ENCODE results near the gene ACOX1. TPM values are rescaled to one million over a fixed set of nuclear protein-coding genes. Genes with fewer than 3 reads are reported as not detected.

The ACOX1 gene
- total RNA-seq, 4 donors from 2014 or later = 45.3 to 57.4 (median 48.9) TPM

DNA sequence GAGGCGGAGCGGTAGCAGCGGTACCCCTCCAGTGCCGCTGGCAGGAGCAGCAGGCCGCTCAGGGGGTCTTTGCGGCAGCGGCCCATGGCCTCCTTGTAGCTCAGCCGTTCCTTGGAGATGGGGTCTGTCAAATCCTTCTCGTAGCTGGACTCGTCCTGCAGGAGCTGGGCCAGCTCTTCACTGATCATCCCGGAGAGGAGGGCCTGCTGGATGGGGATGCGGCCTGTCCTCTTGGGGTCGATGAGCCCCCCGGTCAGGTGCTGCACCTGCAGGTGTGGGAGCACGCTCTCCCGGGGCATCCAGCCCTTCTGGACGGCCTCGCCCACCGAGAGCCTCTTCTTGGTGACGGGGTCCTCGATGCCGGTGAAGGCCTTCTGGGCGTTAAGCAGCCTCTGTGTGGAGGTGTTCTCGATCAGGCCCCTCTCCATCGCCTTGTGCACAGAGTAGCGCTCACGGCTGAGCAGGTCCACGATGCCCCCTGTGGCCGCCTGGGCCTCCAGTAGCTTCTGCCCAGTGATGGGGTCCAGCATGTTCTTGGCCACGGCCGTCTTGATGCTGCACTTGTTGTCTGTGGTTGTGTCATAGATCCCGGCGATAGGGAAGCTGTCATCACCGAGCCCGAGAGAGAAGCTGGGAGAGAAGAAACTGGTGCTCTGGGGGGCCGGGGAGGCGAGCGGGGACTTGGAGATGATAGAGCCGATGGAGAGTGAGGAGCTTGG is 28.3 kb upstream of the ACOX1 start:
- intact Hi-C loops (cut with DNase I) = loop anchor here (2.0 kb wide), 1 partner anchor 102 kb away; the partner anchor contains the start of gene MRPL38
- Histone ChIP-seq H3K4me1 (peaks cover 0 to 11% (median 5%) of the 10 kb centered on the region in 4 donors), H3K36me3 (peaks cover 0 to 3% (median 2%) of the 10 kb centered on the region in 4 donors), H3K4me3 (no peak overlapping the region), H3K27ac (replicated peaks in 1 of 4) (no peak overlapping the region), H3K27me3 (no peaks in the 10 kb centered on the region), H3K9me3 (no peaks in the 10 kb centered on the region)
- no peak for TF ChIP-seq POLR2AphosphoS5 (IDR thresholded peaks at IDR 0.05)
- no peak for TF ChIP-seq EP300 (IDR thresholded peaks at IDR 0.05)
- TF ChIP-seq CTCF (IDR thresholded peaks at IDR 0.05) = no peak
- TF ChIP-seq POLR2A (IDR thresholded peaks at IDR 0.05; ENCODE audit: low read depth) = no peak
- WGBS = 79% methylated on average over 10 of the region's 39 CpGs
- DNase-seq (ENCODE audit: extremely low spot score) = no peak

DNA sequence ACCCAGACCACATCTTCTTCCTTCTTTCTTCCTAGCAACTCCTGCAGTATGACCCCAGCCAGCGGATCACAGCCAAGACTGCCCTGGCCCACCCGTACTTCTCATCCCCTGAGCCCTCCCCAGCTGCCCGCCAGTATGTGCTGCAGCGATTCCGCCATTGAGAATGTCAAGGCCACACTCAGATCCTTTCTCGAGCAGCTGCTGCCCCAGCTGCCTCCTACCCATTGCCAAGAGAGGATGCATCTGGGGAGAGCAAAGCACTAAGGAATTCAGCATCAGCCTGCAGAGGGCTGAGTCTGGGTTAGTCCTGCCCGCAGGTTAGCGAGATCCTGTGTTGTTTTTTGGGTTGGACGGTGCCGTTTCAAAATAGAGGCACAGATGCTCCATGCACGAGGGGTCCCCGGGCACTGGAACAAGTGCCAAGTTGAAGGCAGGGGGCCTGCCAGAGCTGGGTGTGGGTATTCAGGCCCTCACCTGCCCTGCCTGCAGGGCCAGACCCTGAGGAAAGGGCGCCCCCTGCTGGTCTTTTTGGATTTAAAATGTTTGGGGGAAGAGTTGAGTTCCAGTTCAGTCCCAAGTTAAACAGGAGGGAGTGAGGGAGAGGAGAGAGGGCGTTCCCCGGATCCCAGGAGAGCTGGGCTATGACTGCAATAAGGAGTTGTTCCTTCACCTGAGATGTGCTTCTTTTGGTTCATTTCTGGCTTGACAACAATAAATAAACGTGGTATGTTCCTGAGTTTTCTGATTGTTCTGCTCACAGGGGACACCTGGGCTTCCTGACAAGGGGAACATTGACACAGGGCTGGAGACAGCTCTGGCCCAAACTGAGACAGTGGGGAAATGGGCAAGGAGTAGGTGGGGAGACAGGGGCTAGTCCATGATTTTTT is 26.5 kb upstream of the ACOX1 start:
- Histone ChIP-seq H3K9me3 (no peaks in the 10 kb centered on the region), H3K27ac (replicated peaks in 1 of 4) (no peak overlapping the region), H3K27me3 (no peaks in the 10 kb centered on the region), H3K4me3 (no peak overlapping the region), H3K4me1 (peaks cover 0 to 11% (median 5%) of the 10 kb centered on the region in 4 donors), H3K36me3 (peaks cover 0 to 12% (median 9%) of the 10 kb centered on the region in 4 donors)
- intact Hi-C loops (cut with DNase I) = loop anchor here (2.0 kb wide), 1 partner anchor 101 kb away; the partner anchor contains the start of gene MRPL38
- DNase-seq (ENCODE audit: extremely low spot score) = peak; percentile 96
- TF ChIP-seq POLR2AphosphoS5 (IDR thresholded peaks at IDR 0.05) (peak in 1 of 2 donors; percentile 11), EP300 (IDR thresholded peaks at IDR 0.05) (no peak), CTCF (IDR thresholded peaks at IDR 0.05) (peak; percentile 63 to 68 (median 67)), POLR2A (IDR thresholded peaks at IDR 0.05; ENCODE audit: low read depth) (no peak)
- WGBS = 59% methylated on average over 16 of the region's 16 CpGs

- peaks cover 0 to 17% (median 11%) of the 10 kb centered on the region in 4 donors for H3K36me3 ChIP-seq
- 70% methylated on average over 4 of the region's 8 CpGs for WGBS
- TF ChIP-seq EP300 (IDR thresholded peaks at IDR 0.05) (no peak), CTCF (IDR thresholded peaks at IDR 0.05) (no peak), POLR2A (IDR thresholded peaks at IDR 0.05; ENCODE audit: low read depth) (no peak), POLR2AphosphoS5 (IDR thresholded peaks at IDR 0.05) (no peak)
Observed at GRCh38 chr17:76004750-76005262, 25.8 kb upstream of the ACOX1 start.

GRCh38 chr17:76003915-76004314 is 24.9 kb upstream of the ACOX1 start:
- DNase-seq (ENCODE audit: extremely low spot score) = no peak
- intact Hi-C loops (cut with DNase I) = no loop called here
- Histone ChIP-seq H3K27me3 (no peaks in the 10 kb centered on the region), H3K36me3 (peaks cover 0 to 17% (median 11%) of the 10 kb centered on the region in 4 donors), H3K27ac (replicated peaks in 1 of 4) (no peak overlapping the region), H3K4me3 (no peak overlapping the region), H3K9me3 (no peaks in the 10 kb centered on the region), H3K4me1 (peaks cover 0 to 11% (median 5%) of the 10 kb centered on the region in 4 donors)
- no peak for TF ChIP-seq POLR2AphosphoS5 (IDR thresholded peaks at IDR 0.05)
- TF ChIP-seq POLR2A (IDR thresholded peaks at IDR 0.05; ENCODE audit: low read depth) = no peak
- no peak for TF ChIP-seq CTCF (IDR thresholded peaks at IDR 0.05)
- no peak for TF ChIP-seq EP300 (IDR thresholded peaks at IDR 0.05)
- 72% methylated on average over 6 of the region's 6 CpGs for WGBS

More at GRCh38 chr17:76004750-76005262, 25.8 kb upstream of the ACOX1 start:
- no peak for DNase-seq (ENCODE audit: extremely low spot score)
- Histone ChIP-seq H3K4me3 (no peak overlapping the region), H3K9me3 (no peaks in the 10 kb centered on the region), H3K4me1 (peaks cover 0 to 11% (median 5%) of the 10 kb centered on the region in 4 donors), H3K27me3 (no peaks in the 10 kb centered on the region), H3K27ac (replicated peaks in 1 of 4) (no peak overlapping the region)
- intact Hi-C loops (cut with DNase I) = no loop called here

Measured in esophagus muscularis mucosa (tissue), 4 donors.